ENCODE data around the gene CDHR1.

The CDHR1 gene

DNA sequence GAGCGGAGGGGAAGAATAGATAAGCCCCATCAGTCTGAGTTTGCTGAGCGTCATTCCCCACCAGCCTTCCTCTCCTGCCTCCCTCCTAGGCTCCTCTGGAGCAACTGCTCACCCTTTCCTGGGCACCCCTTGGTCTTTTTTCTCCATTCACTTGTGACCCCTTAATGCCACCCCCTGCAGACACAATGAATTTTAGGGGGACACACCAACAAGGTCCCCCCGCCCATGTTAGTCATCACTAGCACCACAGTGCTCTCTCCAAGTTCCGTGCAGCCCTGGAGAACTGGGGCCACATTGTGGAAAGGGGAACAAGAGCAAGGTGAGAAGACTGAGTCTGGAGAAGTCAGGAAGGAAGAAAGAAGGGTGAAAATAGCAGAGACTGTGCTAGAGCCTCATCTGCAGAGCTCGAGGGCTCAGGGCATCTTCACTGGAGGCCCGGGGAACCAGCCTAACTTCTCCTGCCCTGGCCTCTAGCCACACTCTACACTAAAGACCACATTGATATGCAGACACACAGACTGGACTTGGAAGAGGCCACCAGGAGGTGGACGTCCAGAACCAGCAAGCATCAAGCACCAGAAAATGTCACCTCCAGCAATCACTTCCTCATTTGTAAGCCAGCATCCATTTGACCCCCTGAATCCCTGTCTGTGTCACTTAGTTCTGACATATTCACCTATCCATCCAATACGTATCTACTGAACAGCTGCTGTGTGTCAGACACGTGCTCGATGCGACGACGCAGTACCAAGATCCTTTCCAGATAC lies 68.0 kb downstream of the CDHR1 start:
- DNase-seq (ENCODE audit: low read depth in 2 of 2), result no peak

DNA sequence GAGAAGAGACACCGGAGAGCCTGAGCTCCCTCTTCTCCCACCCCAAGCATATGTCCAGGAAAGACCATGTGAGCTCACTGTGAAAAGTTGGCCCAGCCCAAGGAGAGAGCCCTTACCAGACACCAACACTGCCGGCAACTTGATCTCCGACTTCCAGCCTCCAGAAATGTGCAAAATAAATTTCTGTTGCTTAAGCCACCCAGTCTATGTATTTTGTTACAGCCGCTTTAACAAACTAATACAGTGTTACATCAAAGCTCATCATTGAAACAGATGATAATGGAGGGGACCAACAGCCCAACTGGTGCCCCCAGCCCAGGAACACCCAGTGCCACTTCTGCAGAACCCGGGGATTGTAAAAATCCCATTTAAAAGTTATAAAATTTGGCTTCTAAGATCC lies 69.4 kb downstream of the CDHR1 start:
- no peak for DNase-seq (ENCODE audit: low read depth in 2 of 2)

DNA sequence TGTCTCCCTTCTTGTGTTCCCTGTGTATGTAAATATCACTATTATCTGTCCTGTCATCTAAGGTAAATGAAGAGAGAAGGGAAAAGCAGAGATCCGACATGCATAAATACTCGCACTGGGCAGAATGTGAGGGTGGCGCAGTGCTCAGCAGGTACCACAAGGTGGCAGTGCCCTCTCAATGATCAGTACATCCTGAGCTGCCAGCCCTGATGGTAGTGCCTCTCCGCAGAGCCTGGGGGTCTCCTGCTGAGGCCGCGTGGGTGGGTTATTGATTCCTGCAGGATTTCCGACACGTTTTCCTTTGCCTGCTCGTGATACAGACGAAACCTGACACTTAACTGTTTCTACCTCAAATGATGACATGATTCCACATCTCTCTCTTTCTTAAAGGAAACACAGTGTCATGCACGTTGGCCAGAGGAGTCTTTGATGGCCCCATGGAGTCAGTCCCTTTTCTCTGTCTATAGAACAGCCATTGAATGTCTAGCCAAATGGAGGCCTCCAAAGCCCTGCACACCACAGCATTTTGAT lies 70.3 kb downstream of the CDHR1 start:
- peak; percentile 41 to 49 for DNase-seq (ENCODE audit: low read depth in 2 of 2)

- DNase-seq (ENCODE audit: low read depth in 2 of 2), result no peak
These were observed 71.1 kb downstream of the CDHR1 start for GRCh38 chr10:84265418-84265817.

DNA sequence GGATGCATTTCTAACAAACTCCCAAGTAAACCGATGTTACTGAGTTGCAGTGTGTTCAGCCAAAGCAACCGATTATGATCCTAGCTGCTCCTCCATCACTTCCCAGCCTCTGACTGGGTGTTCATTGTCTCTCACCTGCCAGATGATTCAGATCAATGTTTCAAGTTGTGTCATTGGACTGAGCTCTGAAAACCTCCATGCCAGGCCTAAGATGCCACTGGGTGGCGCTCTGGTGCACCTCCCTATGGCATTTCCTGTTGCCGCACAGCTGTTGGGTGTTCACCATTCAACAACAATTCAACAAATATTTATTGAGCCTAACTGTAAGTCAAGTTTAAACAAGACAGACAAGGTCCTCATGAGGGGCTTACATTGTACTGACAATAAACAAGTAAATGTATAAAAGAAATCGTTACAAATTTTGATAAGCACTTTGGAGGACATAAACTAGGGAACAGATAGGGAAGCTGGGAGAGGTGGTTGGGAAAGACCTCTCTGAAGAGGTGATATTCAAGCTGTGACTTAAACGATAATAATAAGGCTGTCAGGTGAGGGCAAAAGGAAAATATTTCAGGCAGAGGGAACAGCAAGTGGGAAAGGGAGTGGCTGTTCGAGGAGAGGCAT lies 73.3 kb downstream of the CDHR1 start:
- peak; percentile 22 to 31 for DNase-seq (ENCODE audit: low read depth in 2 of 2)

GRCh38 chr10:84269162-84269561 lies 74.8 kb downstream of the CDHR1 start:
- DNase-seq (ENCODE audit: low read depth in 2 of 2), result no peak

Measured in stimulated activated CD8-positive, alpha-beta memory T cell treated with anti-CD3 and anti-CD28 coated beads, Interleukin-7, amount 100 ng/mL, for 4 hours (primary cell).